Activated CD8-positive, alpha-beta memory T cell treated with anti-CD3 and anti-CD28 coated beads, Interleukin-2, amount 50 U/mL, for 24 hours (primary cell): ENCODE results near the gene FXYD2.

Experiments used
- DNase-seq: peaks from one replicate; pipeline ENCODE4 v3.0.0-alpha.2; 2020; ENCODE audit errors: extremely low read depth

The FXYD2 gene

GRCh38 chr11:117835576-117835975 is 11.0 kb upstream of the FXYD2 start:
- no peak for DNase-seq

DNA sequence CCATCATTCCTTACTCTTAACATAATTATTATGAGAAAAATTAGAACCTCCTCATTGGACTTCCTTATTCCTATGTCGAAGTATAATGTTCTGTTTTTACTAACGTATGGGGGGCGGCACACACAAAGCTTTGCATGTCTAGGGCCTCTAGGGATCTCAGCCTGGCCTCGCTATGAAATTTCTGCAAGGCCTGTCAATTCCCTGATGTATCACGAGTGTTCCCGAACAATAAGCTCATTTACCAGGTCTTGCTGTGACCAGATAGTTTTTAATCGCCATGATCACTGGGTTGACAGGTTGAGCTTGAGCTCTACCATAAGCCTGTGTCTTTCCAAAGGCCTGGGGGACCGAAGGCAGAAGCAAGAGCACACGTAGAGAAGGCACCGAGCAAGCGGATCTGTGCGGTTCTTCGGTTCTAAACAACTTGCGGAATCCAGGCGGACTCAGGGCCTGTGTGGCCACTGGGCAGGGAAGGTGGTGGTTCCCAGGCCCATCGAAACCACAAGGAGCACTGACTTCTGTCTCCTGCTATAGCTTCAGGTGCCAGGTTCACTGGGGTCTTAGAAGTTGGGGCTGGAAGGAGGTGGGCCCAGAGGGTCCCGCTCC is 10.4 kb upstream of the FXYD2 start:
- DNase-seq, result no peak

- no peak for DNase-seq
Observed at GRCh38 chr11:117834068-117834810, 9.7 kb upstream of the FXYD2 start.

- no peak for DNase-seq
Observed at GRCh38 chr11:117833401-117833891, 8.9 kb upstream of the FXYD2 start.

DNA sequence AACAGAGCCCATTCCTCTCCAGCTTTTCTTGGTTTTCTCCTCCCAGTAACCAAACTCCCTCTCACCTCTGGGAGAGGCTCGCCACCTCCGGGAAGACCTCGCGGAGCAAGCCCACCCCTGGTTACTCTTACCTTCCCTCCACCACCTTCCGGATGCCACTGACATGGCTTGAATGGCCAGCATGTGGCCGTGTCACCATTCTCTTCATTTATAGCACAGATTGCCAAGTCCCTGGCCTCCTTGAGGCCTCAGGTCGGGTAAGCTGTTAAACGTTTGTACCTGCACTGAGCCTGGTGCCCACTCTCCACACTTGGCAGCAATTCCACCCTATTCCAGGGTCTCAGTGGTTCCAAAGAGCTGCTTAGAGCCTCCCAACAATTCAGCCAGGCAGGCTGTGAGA is 8.0 kb upstream of the FXYD2 start:
- DNase-seq, result no peak

DNA sequence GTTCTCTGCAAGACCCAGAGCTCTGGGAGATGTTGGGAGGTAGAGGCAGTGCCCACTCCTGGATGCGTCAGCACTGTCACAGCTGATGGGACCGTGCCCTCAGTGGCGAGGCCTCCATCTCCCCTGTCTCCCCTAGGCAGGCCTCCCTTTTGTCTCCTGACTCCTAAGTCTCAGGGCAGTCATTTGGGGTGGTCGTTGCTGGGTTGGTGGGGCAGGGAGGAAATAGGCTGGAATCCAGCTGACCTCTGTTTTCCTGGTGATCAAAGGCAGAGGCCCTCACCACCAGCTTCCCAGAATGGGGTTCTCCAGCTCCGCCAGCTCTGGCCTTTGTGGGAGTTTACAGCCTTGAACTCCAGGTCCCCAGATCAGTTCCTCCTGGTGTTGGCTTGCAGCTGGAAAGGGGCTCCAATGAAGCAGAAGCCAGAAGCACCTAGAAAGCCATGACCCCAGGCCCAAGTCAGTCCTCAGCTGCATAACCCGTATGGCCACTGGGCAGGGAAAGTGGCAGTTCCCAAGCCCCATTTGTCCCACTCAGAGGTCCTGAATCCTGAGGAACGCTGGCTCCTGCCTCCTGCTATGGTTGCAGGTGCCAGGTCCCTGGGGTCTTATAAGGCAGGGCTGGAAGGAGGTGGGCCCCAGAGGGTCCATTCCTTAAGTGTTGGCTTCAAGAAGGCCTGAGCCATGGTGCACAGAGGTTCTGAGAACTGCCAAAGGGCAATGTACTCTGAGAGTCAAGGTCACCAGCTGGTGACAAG is 7.3 kb upstream of the FXYD2 start:
- DNase-seq, result no peak

GRCh38 chr11:117830674-117831351 is 6.3 kb upstream of the FXYD2 start:
- no peak for DNase-seq

DNA sequence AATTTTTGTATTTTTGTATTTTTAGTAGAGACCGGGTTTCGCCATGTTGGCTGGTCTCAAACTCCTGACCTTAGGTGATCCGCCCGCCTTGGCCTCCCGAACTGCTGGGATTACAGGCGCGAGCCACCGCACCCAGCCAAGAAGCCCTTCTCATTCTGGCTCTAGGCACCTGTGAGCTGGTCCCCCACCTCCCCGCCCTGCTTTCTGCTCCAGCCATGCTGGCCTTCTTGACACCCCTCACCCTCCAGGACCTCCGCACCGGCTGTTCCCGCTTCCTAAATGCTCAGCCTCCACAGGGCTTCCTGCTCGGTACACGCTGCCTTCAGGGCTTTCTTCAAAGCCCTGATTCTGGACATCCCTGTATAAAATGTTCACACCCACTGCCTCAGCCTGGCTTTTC is 5.5 kb upstream of the FXYD2 start:
- no peak for DNase-seq

- DNase-seq, result no peak
Observed at GRCh38 chr11:117829369-117829725, 4.8 kb upstream of the FXYD2 start.

- DNase-seq, result peak; percentile 83
Observed at GRCh38 chr11:117828611-117829368, 4.2 kb upstream of the FXYD2 start.

DNA sequence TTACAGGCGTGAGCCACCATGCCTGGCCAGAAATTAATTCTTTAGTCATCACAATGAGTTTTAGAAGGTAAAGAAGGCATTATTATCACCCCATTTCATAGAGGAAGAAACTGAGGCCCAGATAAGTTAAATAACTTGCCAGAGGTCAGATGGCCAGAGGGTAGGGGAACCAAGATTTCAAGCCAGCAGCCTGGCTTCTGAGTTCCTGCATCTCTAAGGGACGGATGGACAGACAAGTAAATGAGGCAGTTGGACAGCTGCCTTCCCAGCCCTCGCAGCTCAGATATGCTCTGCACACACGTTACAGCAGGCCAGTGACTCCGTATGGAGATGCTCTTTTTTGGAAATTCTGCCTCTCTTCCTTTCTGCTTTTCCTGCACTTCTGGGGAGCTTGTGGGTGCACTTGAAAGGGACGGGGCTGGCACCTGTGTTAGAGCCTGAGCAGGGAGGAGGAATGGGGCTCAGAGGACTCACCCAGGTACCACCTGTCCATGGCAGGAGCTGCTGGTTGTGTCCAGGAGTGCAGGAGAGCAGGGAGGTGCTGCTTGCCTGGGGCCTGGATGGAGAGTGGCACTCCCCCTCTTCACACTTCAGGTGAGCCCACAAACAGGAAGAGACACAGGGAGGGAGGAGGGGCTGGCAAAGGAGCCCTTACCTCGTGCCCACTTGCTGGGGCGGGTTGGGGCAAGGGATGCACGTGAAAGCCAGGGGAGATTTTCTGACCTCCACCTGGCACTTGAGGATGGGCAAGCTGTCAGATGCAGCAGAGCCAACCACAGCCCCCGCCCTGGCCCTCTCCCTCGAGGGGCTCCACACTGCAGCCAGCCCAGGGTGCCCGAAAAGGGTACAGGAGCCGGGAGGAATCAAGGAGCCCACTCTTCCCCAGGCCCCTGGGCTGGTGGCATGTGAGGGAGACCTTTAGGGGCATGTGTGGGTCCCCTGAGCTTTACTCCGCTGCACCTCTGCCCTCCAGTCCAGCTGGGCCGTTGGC is 3.3 kb upstream of the FXYD2 start:
- DNase-seq, result no peak

- DNase-seq, result no peak
Observed at GRCh38 chr11:117826832-117827231, 2.3 kb upstream of the FXYD2 start.

- DNase-seq, result no peak
Observed at GRCh38 chr11:117826190-117826570, 1.6 kb upstream of the FXYD2 start.

- DNase-seq, result no peak
Observed at GRCh38 chr11:117825538-117826189, 1.1 kb upstream of the FXYD2 start.

- DNase-seq, result no peak
Observed at GRCh38 chr11:117823946-117824420, 561 bp downstream of the FXYD2 start.

DNA sequence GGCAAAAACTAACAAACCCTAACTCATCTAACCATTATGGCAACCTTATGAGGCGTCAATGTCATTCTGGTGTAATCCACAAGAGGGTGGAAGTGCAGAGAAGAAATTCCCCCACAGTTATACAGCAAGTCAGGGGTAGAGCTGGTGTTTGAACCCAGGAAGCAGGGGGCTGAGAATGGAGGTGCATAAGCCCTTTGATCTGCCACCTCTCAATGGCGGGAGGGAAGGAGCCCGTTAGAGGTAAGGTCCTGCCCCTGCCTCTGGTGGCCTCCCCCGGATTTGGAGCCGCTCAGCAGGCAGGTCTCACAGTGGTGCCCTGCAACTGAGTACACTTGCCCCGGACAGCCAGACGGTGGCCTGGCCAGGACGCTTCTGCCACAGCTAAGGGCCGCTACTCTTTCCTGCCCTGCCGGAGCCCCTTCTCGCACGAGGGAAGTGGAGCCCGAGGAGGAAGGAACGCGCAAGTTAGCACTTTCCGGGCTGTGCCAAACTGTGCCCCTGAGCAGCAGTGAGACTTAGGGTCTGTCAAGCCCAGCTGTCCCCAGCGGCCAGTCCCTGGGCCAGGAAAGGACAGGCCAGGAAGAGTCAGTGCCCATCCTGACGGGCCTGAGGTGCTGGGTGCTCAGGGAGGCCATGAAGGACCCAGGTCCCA is 1.1 kb downstream of the FXYD2 start:
- no peak for DNase-seq

DNA sequence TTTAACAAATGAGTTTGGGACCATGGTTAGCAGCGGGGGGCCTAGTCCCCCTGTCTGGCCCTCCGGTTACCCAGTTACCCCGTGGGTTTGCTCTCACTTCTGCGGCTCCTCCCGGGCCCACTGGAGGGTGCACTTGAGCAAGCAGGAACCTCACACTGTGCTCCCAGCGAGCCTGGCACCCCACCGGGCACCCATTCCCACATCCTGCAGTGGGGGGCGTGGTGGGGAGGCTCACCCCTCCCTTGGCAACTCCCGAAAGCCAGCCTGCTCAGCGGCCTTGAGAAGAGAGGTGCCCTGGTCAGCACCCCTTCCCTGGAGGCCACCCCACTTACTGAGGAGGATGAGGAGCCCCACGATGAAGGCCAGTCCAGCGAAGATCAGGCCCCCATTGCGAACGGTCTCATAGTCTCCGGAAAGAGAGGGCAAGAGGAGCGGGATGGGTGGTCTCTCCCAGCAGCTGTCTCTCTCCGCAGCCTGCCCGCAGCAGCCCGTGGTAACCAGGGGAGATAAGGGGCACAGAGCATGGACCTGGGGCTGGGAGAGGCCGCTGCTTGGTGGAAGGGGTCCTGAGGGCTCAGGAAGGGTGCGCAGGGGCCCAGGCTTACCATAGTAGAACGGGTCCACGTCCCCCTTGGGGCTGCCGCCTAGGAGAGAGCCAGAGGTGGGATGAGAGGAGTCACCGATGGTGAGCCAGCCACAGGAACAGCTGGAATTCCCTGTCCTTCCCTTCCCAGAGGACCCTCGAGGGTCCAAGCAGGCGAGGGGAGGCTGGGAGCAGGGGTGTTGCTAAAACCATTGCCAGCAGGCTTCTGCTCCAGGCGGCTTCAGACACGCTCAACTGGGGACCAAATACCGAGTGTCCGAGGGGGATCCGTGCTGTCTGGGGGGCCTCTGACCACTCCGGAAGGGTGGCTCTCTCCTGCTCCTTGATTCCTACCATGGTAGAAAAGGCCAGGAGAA is 2.2 kb downstream of the FXYD2 start:
- DNase-seq, result no peak

DNA sequence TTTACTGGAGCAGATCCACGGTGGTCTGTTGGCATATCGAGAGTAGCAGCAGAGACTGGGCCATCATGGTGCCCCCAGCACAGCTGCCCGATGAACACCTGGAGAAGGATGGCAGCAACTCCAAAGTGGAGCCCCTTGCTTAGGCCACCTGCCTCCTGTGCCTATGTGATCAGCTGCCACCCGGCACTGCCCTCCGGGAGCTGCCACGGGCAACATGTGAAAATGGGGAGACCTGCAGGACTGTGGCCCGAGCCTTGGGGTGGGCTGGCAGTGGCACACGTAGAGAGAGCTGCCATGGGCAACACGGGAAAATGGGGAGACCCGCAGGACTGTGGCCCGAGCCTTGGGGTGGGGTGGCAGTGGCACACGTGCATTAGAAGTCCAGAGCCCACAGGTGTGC is 3.1 kb downstream of the FXYD2 start:
- no peak for DNase-seq
